ENCODE measurements around the gene EXOC3L2.

EXOC3L2 gene

GRCh38 chr19:45179892-45180370 is 65.3 kb downstream of the EXOC3L2 start:
- no peak for DNase-seq (ENCODE audit: low read depth in 2 of 2)

GRCh38 chr19:45179072-45179891 is 65.9 kb downstream of the EXOC3L2 start:
- peak; percentile 15 to 18 for DNase-seq (ENCODE audit: low read depth in 2 of 2)

DNA sequence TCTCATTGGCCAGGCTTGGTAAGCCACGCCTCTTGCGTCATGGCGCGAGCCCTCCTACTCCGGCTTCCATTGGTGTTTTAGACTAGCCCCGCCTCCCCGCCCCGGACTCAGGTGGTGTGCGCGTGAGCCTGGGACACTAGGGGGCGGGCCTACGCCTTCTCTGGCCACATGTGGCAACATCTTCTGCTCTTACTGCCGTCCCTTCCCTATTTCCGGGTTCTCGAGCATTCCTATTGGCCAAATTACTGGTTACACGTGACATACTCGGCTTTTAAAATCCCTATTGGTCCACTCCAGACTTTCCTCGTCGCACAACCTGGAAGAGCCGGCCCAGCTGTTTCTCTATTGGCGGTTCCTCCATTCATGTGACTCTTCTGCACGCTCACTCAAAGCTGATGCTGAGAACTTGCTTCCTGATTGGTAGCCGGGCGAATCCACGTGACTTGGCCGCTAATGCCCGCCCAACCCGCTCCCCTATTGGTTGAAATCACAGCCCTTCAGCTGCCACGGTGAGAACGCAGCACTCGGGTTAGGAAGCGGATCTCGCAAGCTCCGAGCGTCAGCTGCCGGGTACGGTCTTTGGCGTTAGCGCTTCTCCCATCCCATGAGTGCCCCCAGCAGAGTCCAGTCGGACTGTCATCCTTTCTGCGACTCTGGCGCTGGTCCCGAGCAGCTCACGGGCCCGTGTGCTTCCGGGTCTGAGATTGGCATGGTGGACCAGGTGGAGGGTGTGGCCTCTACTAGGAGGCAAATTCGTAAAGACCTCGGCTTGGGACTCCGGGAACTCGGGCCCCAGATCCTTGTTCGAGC is 66.7 kb downstream of the EXOC3L2 start, which contains the start of gene BLOC1S3:
Gene BLOC1S3, plus strand, starts transcription at position 523 of the 810 bp plus-strand sequence. CDS start 513 bp downstream, outside the sequence.
- peak; percentile 99 to 100 for DNase-seq (ENCODE audit: low read depth in 2 of 2)

DNA sequence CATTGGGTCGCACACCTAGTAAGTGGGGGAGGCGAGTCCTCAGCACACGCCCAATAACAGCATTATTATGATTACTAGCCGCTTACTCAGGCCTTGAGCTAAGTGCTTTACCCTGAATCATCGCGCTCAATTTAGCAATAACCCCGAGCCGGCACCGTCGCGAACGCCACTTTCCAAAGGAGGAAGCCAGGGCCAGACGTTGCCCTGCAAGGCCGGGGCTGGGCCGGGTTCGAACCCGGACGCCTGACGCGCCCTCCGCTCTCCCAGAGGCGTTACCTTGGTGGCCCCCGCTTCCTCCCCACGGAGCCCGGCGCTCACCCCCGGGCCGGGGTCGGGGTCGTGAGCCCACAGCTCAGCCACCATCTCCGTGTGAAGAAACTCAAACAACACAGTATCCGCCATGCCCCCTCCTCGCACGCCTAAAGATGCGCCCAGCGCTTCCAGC is 67.4 kb downstream of the EXOC3L2 start, which contains the start of gene TRAPPC6A:
Gene TRAPPC6A, minus strand, starts transcription at position 421 of the 445 bp plus-strand sequence. Its CDS starts 19 bp downstream, at position 402.
- no peak for DNase-seq (ENCODE audit: low read depth in 2 of 2)

GRCh38 chr19:45175515-45176345 is 69.5 kb downstream of the EXOC3L2 start:
- DNase-seq (ENCODE audit: low read depth in 2 of 2), result no peak

DNA sequence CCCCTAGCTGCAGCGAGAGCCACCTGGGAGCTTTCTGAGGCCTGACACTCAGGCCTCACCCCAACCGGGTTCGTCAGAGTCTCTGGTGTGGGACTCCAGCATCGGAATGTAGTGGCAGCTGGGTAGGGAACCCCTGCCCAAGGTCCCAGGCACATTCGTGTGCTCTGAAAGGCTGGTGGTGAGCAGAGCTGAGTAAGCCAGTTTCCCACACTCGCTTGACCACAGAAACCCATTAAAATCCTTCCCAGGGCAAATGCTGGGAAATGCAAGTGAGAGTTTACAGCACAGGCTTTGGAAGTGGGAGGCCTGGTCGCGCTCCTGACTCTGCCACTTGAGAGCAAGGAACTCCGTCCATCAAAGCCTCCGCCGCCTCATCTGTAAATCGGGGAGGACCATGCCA is 71.4 kb downstream of the EXOC3L2 start:
- no peak for DNase-seq (ENCODE audit: low read depth in 2 of 2)

DNA sequence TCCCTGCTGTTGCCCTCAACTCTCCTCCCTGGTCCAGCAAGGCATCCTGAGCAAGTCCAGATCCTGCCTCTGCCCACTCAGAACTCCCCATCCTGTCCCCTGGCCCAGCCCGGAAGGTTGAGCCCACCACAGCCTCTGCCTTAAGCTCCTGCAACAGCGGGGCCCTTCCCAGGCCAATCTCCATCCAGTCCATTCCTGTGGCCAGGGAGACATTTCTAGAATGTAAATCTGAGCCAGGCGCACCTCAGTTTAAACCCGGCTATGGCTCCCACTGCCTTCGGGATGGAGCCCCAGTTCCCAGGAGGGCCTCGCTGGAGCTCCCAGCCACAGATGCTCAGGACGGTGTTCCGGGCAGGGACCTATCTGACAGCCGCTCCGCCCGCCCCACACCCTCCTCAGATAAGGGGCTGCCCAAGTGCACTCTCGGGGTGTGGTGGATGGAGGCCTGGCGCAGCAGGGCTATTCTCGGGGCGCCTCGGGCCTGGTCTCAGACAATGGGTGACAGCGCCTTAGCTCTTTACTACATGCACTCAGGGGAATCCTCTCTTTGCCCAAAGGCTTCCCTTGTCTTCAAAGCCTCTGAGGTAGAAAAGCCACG is 72.5 kb downstream of the EXOC3L2 start:
- no peak for DNase-seq (ENCODE audit: low read depth in 2 of 2)

DNA sequence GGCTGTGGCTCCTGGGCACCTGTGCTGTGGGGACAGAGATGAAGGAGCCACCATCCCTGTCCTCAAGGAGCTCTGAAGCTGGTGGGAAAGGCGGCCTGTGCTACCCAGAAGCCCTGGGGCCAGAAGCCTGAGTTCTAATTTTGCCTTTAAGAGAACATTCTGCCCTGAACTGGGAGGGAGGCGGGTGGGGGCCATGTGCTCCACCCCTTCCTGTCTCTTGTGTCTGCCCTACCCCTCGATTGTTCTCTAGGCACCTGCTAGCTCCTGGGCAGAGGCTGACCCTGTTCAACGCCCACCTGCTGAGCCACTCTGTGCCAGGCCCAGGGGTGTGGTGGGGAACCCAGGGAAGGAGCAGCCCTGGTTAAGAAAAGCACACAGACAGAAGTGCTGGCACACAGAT is 73.0 kb downstream of the EXOC3L2 start:
- DNase-seq (ENCODE audit: low read depth in 2 of 2), result no peak

GRCh38 chr19:45171211-45171623 is 74.0 kb downstream of the EXOC3L2 start:
- no peak for DNase-seq (ENCODE audit: low read depth in 2 of 2)

GRCh38 chr19:45170146-45171106 is 74.8 kb downstream of the EXOC3L2 start:
- no peak for DNase-seq (ENCODE audit: low read depth in 2 of 2)

- no peak for DNase-seq (ENCODE audit: low read depth in 2 of 2)
Observed at GRCh38 chr19:45169602-45170001, 75.6 kb downstream of the EXOC3L2 start.

DNA sequence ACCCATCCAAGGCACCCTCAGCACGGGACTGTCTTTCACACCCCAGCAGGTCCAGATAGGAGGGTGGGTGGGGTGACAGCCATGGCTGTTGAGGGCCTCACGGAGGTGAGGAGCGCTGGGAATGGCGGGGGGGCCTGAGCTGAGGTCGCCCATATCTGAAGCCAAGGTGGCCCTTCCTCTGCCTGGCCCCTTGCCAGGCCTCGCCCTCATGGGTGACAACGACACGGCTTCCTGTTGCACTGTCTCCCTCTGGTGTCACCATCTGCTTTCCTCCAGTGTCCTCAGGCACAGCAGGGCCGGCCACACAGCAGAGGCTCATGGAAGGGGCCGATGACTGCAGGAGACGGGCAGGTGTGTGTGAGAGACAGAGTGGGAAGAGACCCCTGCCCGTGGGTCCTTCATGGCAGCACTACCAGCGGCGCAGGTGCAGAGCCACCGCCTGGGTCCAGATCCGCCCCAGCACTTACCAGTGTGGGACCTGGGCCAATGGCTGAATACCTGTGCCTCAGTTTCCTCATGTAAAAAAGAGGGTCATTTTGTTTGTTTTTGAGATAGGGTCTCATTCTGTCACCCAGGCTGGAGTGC is 76.3 kb downstream of the EXOC3L2 start:
- DNase-seq (ENCODE audit: low read depth in 2 of 2), result no peak

- DNase-seq (ENCODE audit: low read depth in 2 of 2), result no peak
Observed at GRCh38 chr19:45166723-45167252, 78.4 kb downstream of the EXOC3L2 start.

- DNase-seq (ENCODE audit: low read depth in 2 of 2), result peak; percentile 58 to 65
Observed at GRCh38 chr19:45164577-45165335, 80.5 kb downstream of the EXOC3L2 start.

DNA sequence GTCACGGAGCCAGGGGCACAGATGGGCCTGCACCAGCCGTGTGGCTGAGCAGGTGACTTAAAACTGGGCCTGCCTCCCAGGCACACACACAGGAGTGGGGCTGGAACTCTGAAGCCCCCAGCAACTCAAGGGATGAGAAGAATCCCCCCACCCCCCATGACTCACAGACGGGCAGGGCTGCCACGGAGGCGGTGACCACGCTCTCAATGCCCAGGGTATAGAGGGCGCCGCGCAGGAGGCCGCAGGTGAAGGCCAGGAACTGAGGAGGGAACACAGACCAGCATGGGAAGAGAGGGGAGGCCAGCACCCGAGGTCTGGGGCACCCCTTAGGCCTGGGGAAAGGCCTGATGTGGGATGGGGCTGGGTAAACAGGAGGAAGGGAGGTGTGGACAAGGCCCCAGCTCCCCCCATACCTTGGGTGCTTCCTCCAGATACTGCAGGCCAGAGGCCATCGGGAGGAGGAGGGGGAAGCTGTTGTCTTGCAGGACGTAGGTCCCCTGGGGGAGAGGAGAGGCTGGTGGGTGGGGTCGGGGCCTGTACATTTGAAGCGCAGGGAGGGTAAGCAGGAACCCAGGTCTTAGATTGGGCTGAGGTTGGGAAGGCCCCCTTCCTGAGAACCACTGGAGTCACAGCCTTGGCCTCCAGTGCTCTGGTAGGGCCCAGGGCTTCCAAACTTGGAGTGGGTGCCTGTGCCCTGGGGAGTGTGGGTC is 81.3 kb downstream of the EXOC3L2 start:
- DNase-seq (ENCODE audit: low read depth in 2 of 2), result no peak

DNA sequence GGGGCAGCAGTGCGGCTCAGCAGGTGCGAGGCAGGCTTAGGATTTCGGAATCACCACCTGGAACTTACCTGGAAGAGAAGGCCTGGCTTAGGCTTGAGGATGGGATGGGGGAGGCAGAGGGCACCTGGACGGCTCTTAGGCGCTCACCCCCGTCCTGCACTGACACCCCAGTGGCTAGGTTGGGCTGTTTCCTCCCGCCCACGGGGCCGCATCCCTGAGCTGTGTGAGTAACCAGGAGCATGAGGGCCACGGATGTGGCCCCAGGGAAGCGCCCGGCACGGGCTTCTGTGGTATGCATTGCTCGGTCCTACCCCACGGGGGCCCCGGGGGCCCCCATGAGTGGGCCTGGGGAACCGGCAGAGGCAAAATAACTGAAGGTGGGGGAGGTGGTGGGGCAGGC is 82.1 kb downstream of the EXOC3L2 start:
- DNase-seq (ENCODE audit: low read depth in 2 of 2), result no peak

- no peak for DNase-seq (ENCODE audit: low read depth in 2 of 2)
Observed at GRCh38 chr19:45162608-45163143, 82.5 kb downstream of the EXOC3L2 start.

All from stimulated activated CD8-positive, alpha-beta memory T cell treated with anti-CD3 and anti-CD28 coated beads, Interleukin-15, amount 100 ng/mL, for 48 hours (primary cell).